Measurements from ENCODE around the gene NTRK3. TPM values are rescaled to one million over a fixed set of nuclear protein-coding genes. Genes with fewer than 3 reads are reported as not detected.

NTRK3 gene
- total RNA-seq, 3 donors from 2014 or later (not counting 1 experiment from before 2014, with no cell fraction given), result not detected

DNA sequence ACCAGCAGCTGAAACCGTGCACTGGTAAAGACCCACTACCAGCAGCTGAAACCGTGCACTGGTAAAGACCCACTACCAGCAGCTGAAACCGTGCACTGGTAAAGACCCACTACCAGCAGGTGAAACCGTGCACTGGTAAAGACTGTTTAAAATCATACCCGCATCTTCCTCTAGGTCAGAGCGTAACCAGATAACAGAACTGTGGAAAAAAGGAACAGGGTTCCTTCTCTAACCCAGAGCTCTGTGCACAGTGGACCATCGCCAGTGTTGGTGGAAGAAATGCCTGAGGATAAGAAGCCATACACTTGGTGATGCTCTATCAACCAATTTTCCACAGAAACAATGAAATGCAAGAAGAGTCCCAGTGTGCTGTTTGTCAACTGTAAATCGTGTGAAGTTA, 243.4 kb downstream of the NTRK3 start:
- Mint-ChIP-seq H3K36me3 (no peaks in the 10 kb centered on the region), H3K9me3 (peaks cover 0 to 3% of the 10 kb centered on the region in 2 donors)
- intact Hi-C loops (cut with micrococcal nuclease), result no loop called here

DNA sequence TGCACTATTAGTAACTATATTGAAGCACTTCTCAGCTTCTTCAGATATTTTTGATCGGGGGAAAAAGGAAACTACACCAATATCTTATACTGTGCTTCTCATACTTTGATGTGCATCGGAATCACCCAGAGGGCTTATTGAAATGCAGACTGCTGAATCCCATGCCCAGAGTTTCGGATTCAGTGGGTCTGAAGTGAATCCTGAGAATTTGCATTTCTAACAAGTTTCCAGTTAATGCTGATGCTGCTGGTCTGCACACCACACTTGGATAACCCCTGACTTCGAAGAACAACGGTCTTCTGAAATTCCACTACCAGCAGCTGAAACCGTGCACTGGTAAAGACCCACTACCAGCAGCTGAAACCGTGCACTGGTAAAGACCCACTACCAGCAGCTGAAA, 243.9 kb downstream of the NTRK3 start:
- H3K27me3 Mint-ChIP-seq (ENCODE audit: low read depth in 2 of 2), result no peaks in the 10 kb centered on the region
- intact Hi-C loops (cut with micrococcal nuclease), result no loop called here
- H3K4me1 ChIP-seq (ENCODE audit: control insufficient read depth, insufficient read depth, low read length), result no peaks in the 10 kb centered on the region
- no peak overlapping the region for H3K4me3 ChIP-seq (ENCODE audit: low read length)
- H3K27ac Mint-ChIP-seq, result no peak overlapping the region
- no peaks in the 10 kb centered on the region for H3K27me3 ChIP-seq (ENCODE audit: control insufficient read depth, insufficient read depth, low read length)
- H3K36me3 ChIP-seq (ENCODE audit: control insufficient read depth, insufficient read depth, low read length), result no peaks in the 10 kb centered on the region
- H3K27ac ChIP-seq (ENCODE audit: low read length), result no peak overlapping the region
- no peaks in the 10 kb centered on the region for H3K4me1 Mint-ChIP-seq
- H3K4me3 Mint-ChIP-seq, result no peak overlapping the region
- ATAC-seq (no peak), DNase-seq (no peak)
- no peaks in the 10 kb centered on the region for H3K9me3 ChIP-seq (ENCODE audit: control insufficient read depth, insufficient read depth, low read length)
- TF ChIP-seq, protein P1, sequence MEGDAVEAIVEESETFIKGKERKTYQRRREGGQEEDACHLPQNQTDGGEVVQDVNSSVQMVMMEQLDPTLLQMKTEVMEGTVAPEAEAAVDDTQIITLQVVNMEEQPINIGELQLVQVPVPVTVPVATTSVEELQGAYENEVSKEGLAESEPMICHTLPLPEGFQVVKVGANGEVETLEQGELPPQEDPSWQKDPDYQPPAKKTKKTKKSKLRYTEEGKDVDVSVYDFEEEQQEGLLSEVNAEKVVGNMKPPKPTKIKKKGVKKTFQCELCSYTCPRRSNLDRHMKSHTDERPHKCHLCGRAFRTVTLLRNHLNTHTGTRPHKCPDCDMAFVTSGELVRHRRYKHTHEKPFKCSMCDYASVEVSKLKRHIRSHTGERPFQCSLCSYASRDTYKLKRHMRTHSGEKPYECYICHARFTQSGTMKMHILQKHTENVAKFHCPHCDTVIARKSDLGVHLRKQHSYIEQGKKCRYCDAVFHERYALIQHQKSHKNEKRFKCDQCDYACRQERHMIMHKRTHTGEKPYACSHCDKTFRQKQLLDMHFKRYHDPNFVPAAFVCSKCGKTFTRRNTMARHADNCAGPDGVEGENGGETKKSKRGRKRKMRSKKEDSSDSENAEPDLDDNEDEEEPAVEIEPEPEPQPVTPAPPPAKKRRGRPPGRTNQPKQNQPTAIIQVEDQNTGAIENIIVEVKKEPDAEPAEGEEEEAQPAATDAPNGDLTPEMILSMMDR (IDR thresholded peaks at IDR 0.05), result no peak
- H3K9me3 Mint-ChIP-seq, result peaks cover 0 to 3% of the 10 kb centered on the region in 2 donors
- WGBS (ENCODE audit: insufficient coverage), result 91% methylated on average over 5 of the region's 7 CpGs
- H3K36me3 Mint-ChIP-seq, result no peaks in the 10 kb centered on the region

More for the DNA sequence above, 243.4 kb downstream of the NTRK3 start:
- Mint-ChIP-seq H3K27me3 (ENCODE audit: low read depth in 2 of 2) (no peaks in the 10 kb centered on the region), H3K4me1 (no peaks in the 10 kb centered on the region), H3K4me3 (no peak overlapping the region), H3K27ac (no peak overlapping the region)
- DNase-seq (no peak), ATAC-seq (no peak)
- H3K27me3 ChIP-seq (ENCODE audit: control insufficient read depth, insufficient read depth, low read length), result no peaks in the 10 kb centered on the region
- no peak overlapping the region for H3K27ac ChIP-seq (ENCODE audit: low read length)
- TF ChIP-seq, protein P1 (IDR thresholded peaks at IDR 0.05), result no peak
- no peak overlapping the region for H3K4me3 ChIP-seq (ENCODE audit: low read length)
- no peaks in the 10 kb centered on the region for H3K9me3 ChIP-seq (ENCODE audit: control insufficient read depth, insufficient read depth, low read length)
- 97% methylated on average over 7 of the region's 8 CpGs for WGBS (ENCODE audit: insufficient coverage)
- no peaks in the 10 kb centered on the region for H3K4me1 ChIP-seq (ENCODE audit: control insufficient read depth, insufficient read depth, low read length)
- H3K36me3 ChIP-seq (ENCODE audit: control insufficient read depth, insufficient read depth, low read length), result no peaks in the 10 kb centered on the region

DNA sequence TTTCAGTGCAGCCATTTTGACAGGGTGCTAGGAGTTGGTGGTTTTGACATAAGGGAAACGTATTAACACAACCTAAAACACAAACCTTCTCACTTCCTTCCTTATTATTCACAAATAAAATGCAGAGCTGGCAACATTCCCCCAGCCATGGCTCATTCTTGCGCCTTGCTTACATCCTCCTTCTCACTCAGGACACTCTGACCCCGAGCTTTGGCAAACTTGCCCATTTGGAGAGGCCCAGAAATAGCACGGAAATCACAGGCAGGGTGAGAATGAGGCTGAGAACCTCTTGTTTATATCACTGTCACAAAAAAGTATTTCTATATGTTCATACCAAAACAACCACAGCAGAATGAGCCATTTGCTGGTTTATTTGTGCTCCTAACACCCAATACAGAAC, 244.3 kb downstream of the NTRK3 start:
- H3K27ac Mint-ChIP-seq, result no peak overlapping the region
- Histone ChIP-seq H3K9me3 (ENCODE audit: control insufficient read depth, insufficient read depth, low read length) (no peaks in the 10 kb centered on the region), H3K27ac (ENCODE audit: low read length) (no peak overlapping the region), H3K4me1 (ENCODE audit: control insufficient read depth, insufficient read depth, low read length) (no peaks in the 10 kb centered on the region), H3K4me3 (ENCODE audit: low read length) (no peak overlapping the region), H3K27me3 (ENCODE audit: control insufficient read depth, insufficient read depth, low read length) (no peaks in the 10 kb centered on the region), H3K36me3 (ENCODE audit: control insufficient read depth, insufficient read depth, low read length) (no peaks in the 10 kb centered on the region)
- no peak for DNase-seq
- no peaks in the 10 kb centered on the region for H3K36me3 Mint-ChIP-seq
- H3K27me3 Mint-ChIP-seq (ENCODE audit: low read depth in 2 of 2), result no peaks in the 10 kb centered on the region
- H3K4me1 Mint-ChIP-seq, result no peaks in the 10 kb centered on the region
- TF ChIP-seq, protein P1 (IDR thresholded peaks at IDR 0.05), result no peak
- no peak for ATAC-seq
- H3K4me3 Mint-ChIP-seq, result no peak overlapping the region
- intact Hi-C loops (cut with micrococcal nuclease), result no loop called here
- H3K9me3 Mint-ChIP-seq, result peaks cover 0 to 3% of the 10 kb centered on the region in 2 donors
- WGBS (ENCODE audit: insufficient coverage), result 17% methylated on average over 4 of the region's 4 CpGs

DNA sequence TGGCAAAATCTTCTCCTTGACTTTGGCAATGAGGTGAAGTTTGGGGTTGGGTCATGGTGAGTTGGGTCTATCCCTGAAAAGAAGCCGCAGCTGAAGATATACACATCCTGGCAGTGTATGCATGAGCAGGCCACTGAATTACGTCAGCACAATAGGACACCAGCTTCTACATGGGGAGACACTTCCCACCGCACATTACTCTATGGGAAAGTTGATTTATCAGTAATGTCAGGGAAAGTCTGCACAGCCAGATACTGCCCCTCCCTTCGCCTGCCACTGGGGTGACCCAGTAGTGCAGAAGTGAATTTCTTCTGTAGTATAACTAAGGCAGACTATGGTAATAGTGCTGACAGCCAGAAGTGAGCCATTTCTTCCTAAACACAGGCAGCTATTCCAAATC, 245.0 kb downstream of the NTRK3 start:
- Histone ChIP-seq H3K4me1 (ENCODE audit: control insufficient read depth, insufficient read depth, low read length) (no peaks in the 10 kb centered on the region), H3K27me3 (ENCODE audit: control insufficient read depth, insufficient read depth, low read length) (no peaks in the 10 kb centered on the region), H3K9me3 (ENCODE audit: control insufficient read depth, insufficient read depth, low read length) (no peaks in the 10 kb centered on the region), H3K36me3 (ENCODE audit: control insufficient read depth, insufficient read depth, low read length) (no peaks in the 10 kb centered on the region), H3K4me3 (ENCODE audit: low read length) (no peak overlapping the region), H3K27ac (ENCODE audit: low read length) (no peak overlapping the region)
- 89% methylated on average over 4 of the region's 4 CpGs for WGBS (ENCODE audit: insufficient coverage)
- Mint-ChIP-seq H3K4me3 (no peak overlapping the region), H3K27ac (no peak overlapping the region), H3K4me1 (no peaks in the 10 kb centered on the region), H3K27me3 (ENCODE audit: low read depth in 2 of 2) (no peaks in the 10 kb centered on the region), H3K9me3 (peaks cover 0 to 3% of the 10 kb centered on the region in 2 donors), H3K36me3 (no peaks in the 10 kb centered on the region)
- TF ChIP-seq, protein P1 (IDR thresholded peaks at IDR 0.05), result no peak
- no peak for DNase-seq
- intact Hi-C loops (cut with micrococcal nuclease), result no loop called here
- ATAC-seq, result no peak
